ENCODE measurements around the gene SUMF1. TPM values are rescaled to one million over a fixed set of nuclear protein-coding genes. Genes with fewer than 3 reads are reported as not detected.

Gene SUMF1
- total RNA-seq, 1 experiment from 2014 or later, result 37.1 TPM

DNA sequence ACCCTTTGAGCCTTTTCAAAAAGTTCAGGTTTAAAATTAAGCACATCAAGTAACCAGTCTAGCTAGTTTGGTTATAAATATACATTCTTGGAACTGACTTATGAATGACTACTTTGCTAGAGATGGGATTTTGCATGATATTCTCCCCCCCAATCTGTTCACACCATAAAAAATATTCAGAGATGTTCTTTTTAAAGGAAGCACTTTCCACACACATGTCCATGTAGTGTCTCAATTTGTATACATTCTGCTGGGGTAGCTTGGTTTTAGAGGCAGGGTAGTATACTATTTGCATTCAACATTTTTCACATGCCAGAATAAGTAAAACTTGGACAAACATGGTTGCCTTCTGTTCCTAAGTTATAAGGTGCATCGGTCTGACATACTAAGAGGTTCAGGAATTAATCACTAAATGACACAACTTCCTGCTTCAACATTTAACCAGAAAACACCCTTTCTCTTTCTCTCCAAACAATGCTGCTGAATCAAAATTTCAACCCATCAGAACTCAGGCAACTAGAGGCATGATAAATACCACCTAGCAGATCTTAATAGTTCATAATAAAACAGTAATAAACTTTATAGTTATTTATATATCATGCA, 57.0 kb downstream of the SUMF1 start:
- DNase-seq, result no peak
- H3K9me3 ChIP-seq, result no peaks in the 10 kb centered on the region
- H3K36me3 ChIP-seq, result no peaks in the 10 kb centered on the region
- H3K4me3 ChIP-seq, result no peak overlapping the region
- H3K27me3 ChIP-seq, result no peaks in the 10 kb centered on the region

DNA sequence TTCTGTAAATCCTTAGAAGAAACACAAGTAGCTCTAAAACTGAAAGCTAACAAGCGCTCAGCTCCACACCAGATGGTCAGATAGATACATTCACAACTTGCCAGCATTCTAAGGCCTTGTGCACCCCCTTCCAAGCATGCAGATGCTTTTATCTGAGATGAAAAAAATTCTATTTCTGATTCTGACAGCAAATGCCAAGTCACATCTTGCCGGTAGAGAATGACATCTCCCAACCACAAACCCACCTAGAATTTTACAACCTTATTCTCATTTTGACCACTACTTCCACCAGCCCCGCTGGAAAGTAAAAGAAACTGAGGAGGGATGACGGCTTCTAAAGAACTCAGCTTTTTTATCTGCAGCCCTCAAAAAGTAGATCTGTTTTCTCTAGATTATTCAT, 57.7 kb downstream of the SUMF1 start:
- Histone ChIP-seq H3K36me3 (no peaks in the 10 kb centered on the region), H3K27me3 (no peaks in the 10 kb centered on the region), H3K4me3 (no peak overlapping the region), H3K9me3 (no peaks in the 10 kb centered on the region)
- no peak for DNase-seq

DNA sequence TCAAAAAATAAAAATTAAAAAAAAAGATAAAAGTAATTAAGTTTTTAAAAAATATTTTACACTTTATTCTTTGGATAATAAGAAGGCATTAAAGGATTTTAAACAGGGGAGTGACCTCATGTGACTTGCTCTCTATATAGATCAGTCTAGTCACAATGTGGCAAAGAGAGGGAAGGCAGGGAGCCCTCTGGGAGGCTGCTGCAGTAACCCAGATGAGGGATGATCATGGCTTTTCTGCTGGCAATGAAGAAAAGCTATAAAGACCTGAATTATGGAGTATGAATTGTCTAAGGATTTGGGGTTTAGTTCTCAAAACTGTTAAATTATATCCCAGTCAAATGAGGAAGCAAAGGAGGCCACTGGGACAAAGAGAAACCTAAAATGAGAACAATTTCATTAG, 58.1 kb downstream of the SUMF1 start:
- DNase-seq, result no peak
- Histone ChIP-seq H3K36me3 (no peaks in the 10 kb centered on the region), H3K27me3 (no peaks in the 10 kb centered on the region), H3K9me3 (no peaks in the 10 kb centered on the region), H3K4me3 (no peak overlapping the region)

DNA sequence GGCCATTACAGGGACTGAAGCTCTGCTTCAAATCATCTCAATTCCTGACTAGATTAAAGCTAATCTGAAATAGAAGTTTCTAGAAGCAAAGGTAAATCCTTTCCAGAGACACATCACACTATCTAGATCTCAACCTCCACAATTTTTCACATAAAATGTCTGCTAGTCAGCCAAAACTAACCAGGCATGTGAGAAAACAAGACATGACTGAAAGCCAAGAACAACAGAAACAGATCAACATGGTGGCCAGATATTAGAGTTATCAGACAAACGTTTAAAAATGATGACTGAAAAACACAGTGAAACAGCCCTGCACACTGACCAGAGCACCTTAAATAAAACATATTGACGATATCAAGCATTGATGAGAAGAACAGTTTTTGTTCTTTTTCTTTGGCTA, 59.1 kb downstream of the SUMF1 start:
- Histone ChIP-seq H3K27me3 (no peaks in the 10 kb centered on the region), H3K9me3 (no peaks in the 10 kb centered on the region), H3K4me3 (no peak overlapping the region), H3K36me3 (no peaks in the 10 kb centered on the region)
- no peak for DNase-seq

DNA sequence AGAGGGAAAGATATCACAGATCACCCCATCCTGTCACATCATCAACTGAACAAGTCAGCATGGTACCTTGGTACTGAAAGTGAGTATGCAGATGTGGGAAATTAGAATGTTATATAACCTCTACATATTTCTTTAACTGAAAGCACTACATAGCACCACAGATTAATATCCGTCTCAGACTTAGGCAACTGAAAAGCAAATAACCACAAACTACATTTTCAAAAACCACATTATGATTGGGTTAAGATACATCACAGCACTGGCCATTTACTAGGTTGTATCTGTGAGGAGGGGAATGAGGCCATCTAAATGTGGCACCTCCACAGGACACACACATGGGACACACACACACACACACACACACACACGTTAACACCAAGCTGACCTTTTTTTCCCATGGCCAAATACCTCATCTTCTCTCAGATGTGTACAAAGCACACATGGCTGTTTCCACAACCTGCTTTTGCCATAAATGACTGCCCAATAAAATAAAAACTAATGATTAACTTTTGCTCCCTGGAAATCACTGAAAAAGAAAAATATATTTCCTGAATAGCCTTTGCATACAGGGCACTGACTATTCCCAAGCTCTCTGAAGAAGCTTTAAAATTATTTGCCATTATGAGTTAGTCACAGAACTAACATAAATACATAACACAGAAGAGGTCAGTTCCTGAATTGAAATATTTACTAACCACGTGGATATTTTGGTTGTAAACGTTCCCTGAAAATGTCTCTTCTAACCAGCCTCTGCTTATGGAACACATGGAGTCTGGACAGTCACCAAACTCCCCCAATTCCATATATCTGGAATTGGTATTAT, 60.1 kb downstream of the SUMF1 start:
- Histone ChIP-seq H3K9me3 (no peaks in the 10 kb centered on the region), H3K36me3 (no peaks in the 10 kb centered on the region), H3K27me3 (no peaks in the 10 kb centered on the region), H3K4me3 (no peak overlapping the region)
- DNase-seq, result no peak

DNA sequence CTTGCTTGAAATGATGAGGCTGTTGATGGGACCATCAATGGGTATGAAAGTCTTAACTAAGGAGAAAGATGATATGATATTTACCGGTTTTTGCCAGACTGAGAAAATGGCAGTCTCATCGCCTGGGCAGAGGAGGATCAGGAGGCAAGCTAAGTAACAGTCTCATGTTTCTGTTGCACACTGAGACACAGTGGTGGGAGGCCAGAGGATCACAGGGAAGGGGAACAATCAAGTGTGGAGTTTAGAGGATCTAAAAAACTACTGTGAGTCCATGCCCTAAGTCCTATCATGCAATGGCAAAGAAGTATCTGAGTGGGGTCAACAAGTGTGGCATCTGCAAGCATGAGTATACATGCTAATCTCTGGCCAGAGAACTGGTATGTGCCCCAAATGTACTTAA, 62.2 kb downstream of the SUMF1 start:
- no peaks in the 10 kb centered on the region for H3K9me3 ChIP-seq
- no peak overlapping the region for H3K4me3 ChIP-seq
- H3K27me3 ChIP-seq, result no peaks in the 10 kb centered on the region
- no peak for DNase-seq
- H3K36me3 ChIP-seq, result no peaks in the 10 kb centered on the region

DNA sequence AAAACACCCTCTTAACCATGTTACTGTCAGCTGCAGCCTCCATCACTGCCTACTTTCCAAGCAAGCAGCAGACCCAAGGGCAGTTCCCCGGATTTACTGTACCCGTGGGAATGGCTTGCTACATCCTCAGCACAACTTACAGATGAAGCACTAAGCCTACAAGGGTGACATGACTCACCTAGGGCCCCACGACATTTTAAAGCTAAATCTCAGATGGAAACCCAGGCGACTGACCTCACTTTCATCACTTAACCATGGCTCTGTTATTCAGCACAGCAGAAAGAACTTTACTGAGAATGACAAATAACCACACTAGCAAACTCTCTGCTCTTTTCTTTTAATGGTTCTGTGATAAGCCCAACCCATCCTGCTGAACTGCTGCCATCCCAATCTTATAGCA, 65.6 kb downstream of the SUMF1 start:
- Histone ChIP-seq H3K4me3 (no peak overlapping the region), H3K9me3 (no peaks in the 10 kb centered on the region), H3K27me3 (no peaks in the 10 kb centered on the region), H3K36me3 (no peaks in the 10 kb centered on the region)
- no peak for DNase-seq

DNA sequence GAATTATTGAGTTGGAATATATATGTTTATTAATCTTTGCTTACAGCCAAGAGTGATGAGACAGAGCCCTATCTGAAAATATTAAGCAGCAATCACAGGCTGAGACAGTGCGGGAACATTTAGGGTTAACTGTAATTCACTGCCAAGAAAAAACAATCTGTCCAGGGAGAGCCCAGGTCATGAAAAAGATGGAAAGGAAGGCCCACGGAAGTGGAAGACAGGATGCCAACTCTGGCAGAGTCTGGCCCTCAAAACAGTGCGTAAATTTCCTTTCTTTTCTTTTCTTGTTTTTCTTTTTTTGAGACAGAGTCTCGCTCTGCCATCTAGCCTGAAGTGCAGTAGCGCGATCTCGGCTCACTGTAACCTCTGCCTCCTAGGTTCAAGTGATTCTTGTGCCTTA, 67.6 kb downstream of the SUMF1 start:
- Histone ChIP-seq H3K4me3 (no peak overlapping the region), H3K27me3 (no peaks in the 10 kb centered on the region), H3K36me3 (no peaks in the 10 kb centered on the region), H3K9me3 (no peaks in the 10 kb centered on the region)
- DNase-seq, result no peak

DNA sequence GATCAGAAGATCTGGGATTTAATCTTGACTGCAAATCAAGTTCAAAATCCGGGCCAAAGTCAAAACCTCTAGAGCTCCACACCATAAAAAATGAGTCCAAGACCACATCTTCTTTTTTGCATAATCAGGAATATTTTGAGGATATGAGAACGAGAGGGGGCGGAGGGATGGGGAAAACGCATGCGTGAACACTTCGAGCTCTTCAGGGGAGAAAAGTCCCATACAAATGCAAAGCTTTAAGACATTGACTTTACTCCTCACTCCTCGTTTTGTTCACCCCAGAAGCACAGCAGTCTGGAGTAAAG, 68.2 kb downstream of the SUMF1 start:
- no peak for DNase-seq
- Histone ChIP-seq H3K4me3 (no peak overlapping the region), H3K9me3 (no peaks in the 10 kb centered on the region), H3K27me3 (no peaks in the 10 kb centered on the region), H3K36me3 (no peaks in the 10 kb centered on the region)

DNA sequence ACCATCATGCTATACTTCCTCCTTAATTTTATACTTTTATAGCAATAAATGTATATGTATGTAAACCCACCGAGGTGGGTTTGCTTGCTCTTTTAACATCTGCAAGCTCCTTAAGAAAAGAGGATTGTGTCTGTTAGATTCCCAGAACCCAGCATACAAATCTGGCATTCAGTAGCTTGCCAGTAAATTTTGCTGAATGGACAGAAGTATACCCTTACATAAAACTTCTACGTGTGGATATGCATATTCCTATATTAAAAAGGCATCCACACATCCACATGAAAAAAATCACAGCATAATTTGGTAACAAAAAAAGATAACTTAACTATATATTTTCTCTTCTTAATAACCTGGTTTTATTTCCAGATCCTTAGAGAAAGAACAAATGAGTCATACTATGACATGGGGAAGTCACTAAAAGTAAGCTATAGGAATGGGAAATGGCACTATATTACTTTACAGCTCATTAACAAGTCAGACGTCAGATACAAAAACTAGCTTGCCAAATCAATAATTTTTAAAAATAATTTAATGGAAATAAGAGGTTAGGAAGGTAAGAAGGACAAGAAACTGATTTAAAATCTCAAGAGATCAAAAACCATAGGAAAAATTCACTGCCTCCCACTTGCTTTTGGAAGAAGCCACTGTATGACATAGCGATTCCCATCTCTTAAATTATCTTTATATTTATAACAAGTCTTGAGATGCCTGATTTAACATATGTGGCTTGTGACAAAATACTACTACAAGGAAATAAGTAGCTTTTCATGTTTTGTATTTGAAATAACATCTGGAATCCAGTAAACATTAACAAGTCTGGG, 68.7 kb downstream of the SUMF1 start:
- Histone ChIP-seq H3K4me3 (no peak overlapping the region), H3K27me3 (no peaks in the 10 kb centered on the region), H3K9me3 (no peaks in the 10 kb centered on the region), H3K36me3 (no peaks in the 10 kb centered on the region)
- DNase-seq, result no peak

DNA sequence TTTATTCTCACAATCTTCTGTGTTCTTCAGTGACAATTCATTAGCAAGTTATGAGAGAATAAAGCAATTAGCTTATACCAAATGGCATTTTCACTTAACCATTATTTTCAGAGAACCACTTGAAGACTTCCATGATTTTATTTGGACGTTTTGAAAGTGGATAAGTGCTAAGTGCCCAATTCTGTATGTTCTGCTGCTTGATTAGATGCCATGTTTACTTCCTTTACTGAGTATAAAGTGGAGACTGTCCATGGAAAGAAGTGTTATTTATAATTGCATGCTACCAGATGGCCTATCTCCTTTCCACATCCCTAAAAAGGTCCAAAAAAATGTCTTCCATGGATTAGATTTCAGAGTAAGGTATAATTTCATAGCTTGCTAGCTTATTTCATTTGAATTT, 69.6 kb downstream of the SUMF1 start:
- no peak for DNase-seq
- Histone ChIP-seq H3K27me3 (no peaks in the 10 kb centered on the region), H3K4me3 (no peak overlapping the region), H3K9me3 (no peaks in the 10 kb centered on the region), H3K36me3 (no peaks in the 10 kb centered on the region)

DNA sequence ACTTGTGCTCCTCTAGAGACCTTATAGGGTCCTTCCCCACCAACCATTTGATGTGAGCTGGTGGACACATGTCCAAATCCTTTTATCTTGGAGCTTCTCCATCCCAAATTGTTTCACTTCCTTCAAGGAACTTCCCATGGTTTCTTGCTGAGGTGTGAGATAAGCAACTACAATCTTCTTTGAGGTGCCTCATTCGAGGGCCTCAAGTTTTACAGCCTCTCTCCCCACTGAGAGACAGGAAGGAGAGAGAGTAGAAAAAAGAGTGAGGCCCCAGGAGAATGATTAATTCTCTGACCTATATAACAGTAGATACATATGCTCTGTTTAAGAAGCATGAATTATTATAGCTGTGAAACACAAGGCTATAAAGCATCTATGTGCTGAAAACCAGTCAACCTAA, 70.5 kb downstream of the SUMF1 start:
- Histone ChIP-seq H3K9me3 (no peaks in the 10 kb centered on the region), H3K27me3 (no peaks in the 10 kb centered on the region), H3K36me3 (no peaks in the 10 kb centered on the region), H3K4me3 (no peak overlapping the region)
- no peak for DNase-seq

DNA sequence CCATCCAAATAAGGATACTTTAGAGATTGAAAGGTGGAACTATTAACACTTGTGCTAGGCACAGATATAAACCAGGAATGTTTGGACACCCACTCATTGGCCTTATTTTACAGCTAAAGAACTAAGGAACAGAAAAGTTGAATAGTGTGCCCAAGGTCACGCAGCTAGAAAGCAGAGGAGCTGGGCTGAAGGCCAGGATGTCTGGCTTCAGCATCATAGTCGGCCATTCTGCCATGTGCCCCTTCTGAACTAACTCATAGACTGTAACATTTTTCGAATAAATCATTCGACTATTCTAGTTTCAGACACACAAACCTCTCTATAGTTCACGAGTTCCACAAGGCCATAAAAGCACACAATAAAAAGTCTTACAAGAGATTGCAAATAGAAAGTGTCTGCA, 71.1 kb downstream of the SUMF1 start:
- Histone ChIP-seq H3K27me3 (no peaks in the 10 kb centered on the region), H3K36me3 (no peaks in the 10 kb centered on the region), H3K4me3 (no peak overlapping the region), H3K9me3 (no peaks in the 10 kb centered on the region)
- no peak for DNase-seq

DNA sequence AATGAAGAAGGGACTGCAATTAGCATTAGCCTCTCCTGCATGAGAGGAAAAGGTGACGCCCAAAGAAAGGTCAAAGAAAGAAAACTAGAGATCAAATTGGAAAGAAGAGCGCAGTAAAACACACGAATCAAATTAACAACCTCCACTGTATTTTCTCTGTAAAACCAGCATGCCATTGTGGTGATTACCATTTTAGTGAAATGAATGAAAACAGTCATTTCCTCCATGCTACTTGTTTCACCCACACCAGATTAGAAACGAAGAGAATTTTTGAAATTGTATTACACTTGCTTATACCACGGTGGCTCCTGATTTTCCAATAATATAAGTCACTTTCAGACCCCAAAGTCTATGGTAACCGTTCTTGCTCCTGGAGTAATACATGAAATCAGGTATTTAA, 71.6 kb downstream of the SUMF1 start:
- Histone ChIP-seq H3K27me3 (no peaks in the 10 kb centered on the region), H3K4me3 (no peak overlapping the region), H3K36me3 (no peaks in the 10 kb centered on the region), H3K9me3 (no peaks in the 10 kb centered on the region)
- no peak for DNase-seq

DNA sequence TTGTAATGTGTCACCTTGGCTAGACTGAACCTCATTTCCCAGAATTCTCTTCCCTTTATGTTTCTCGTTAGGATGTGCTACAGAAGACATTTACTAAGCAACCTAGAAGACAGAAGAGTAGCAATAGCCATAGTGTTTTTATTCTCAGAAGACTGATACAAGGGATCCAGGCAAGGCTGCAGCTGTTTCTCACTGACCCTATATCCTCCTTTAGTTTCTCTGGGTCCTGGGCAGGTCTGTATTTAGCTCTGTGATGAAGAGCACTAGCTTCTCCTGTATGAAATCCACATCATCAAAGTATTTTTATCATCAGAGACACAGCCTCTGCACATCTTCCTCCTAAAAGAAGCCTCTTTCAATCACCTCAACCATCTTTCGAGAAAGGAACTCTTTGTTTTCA, 72.5 kb downstream of the SUMF1 start:
- no peak overlapping the region for H3K4me3 ChIP-seq
- DNase-seq, result no peak
- H3K9me3 ChIP-seq, result no peaks in the 10 kb centered on the region
- H3K36me3 ChIP-seq, result no peaks in the 10 kb centered on the region
- H3K27me3 ChIP-seq, result no peaks in the 10 kb centered on the region

DNA sequence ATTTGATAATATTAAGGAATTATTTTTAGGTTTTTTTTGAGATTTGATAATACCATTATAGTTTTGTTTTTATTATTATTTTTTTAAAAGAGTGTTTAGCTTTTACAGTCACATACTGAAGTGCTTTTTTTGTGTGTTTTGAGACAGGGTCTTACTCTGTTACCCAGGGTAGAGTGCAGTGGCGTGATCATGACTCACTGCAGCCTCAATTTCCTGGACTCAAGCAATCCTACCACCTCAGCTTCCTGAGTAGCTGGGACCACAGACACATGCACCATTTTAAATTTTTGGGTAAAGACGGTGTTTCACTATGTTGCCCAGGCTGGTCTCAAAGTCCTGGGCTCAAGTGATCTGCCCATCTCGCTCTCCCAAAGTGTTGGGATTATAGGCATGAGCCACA, 73.0 kb downstream of the SUMF1 start:
- Histone ChIP-seq H3K4me3 (no peak overlapping the region), H3K36me3 (no peaks in the 10 kb centered on the region), H3K9me3 (no peaks in the 10 kb centered on the region), H3K27me3 (no peaks in the 10 kb centered on the region)
- no peak for DNase-seq

DNA sequence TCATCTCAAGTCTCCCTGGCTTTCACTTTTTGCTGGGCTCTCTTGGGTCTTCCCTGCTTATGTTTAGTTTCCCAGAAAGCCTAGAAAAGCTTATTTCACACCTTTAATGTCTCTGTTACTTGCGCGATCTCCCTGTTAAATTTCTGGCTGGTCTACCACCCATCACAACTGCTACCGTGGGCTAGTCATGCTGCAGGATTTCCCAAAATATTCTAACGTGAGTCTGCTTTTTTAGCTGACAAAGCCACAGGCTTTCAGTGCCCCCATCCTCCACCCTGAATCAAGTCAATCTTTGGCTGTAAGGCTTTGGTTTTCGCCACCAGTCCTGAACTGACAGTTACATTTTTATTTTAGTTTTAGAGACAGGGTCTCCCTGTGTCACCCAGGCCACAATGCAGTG, 74.1 kb downstream of the SUMF1 start:
- Histone ChIP-seq H3K4me3 (no peak overlapping the region), H3K27me3 (no peaks in the 10 kb centered on the region), H3K9me3 (no peaks in the 10 kb centered on the region), H3K36me3 (no peaks in the 10 kb centered on the region)
- DNase-seq, result no peak

Measured in MG63 (cell line).